GM12878 (cell line): ENCODE results near the gene MRPL28. TPM values are rescaled to one million over a fixed set of nuclear protein-coding genes. Genes with fewer than 3 reads are reported as not detected.

ENCODE experiments used
- ATAC-seq: fragments of 200-7000 bp; cut with Tn5 transposase; 3 replicates; pipeline ENCODE4 v1.9.1; 2020; ENCODE audit warnings: mild to moderate bottlenecking, moderate library complexity
- BruUV-seq: library from RNA; stranded (reverse); fragments of 400-500 nt; replicated peaks from 2 replicates; lab custom pipeline; 2021; lab: Mats Ljungman, UMichigan
- CTCF ChIA-PET: fragments of 300-600 bp; sonication (Branson Sonifier 250); formaldehyde crosslinking; extraction: SDS; loops from one replicate; lab custom pipeline; 2021; ENCODE audit warnings: inconsistent platforms; lab: Yijun Ruan, JAX
- POLR2A ChIA-PET: fragments of 350-600 bp; formaldehyde crosslinking; extraction: SDS; loops from one replicate; lab custom pipeline; 2021; ENCODE audit warnings: inconsistent platforms; lab: Charles Lee
- RAD21 ChIA-PET: fragments of 300-600 bp; sonication (Branson Sonifier 250); formaldehyde crosslinking; loops from one replicate; lab custom pipeline; 2023; ENCODE audit warnings: antibody characterized with exemption; ENCODE audit not compliant: unreplicated experiment; lab: Charles Lee
- SMC1A ChIA-PET: fragments of 300-600 bp; sonication (Branson Sonifier 250); formaldehyde crosslinking; loops from one replicate; lab custom pipeline; 2023; ENCODE audit not compliant: unreplicated experiment, uncharacterized antibody; lab: Charles Lee
- DNase-seq: peaks from one replicate; pipeline ENCODE4 v3.0.0-alpha.2; 2011; ENCODE audit warnings: low read depth, low spot score
- FAIRE-seq: peaks from 3 replicates; lab custom pipeline; 2011; peaks lifted over from hg19 to GRCh38; lab: Jason Lieb, UNC
- H2AFZ ChIP-seq: 2 replicates; pipeline ENCODE4 v1.6.0; 2011; ENCODE audit warnings: low read depth, low read length, control low read depth; ENCODE audit not compliant: control insufficient read depth
- H3K27ac ChIP-seq: 2 replicates; pipeline ENCODE4 v1.5.1; 2011; ENCODE audit warnings: control low read depth; ENCODE audit not compliant: control insufficient read depth, insufficient read depth
- H3K27me3 ChIP-seq, 2 experiments: replicated peaks in 1 of 2; 2 replicates each; pipeline versions ENCODE4 v1.6.0 to v1.6.1; 2011; ENCODE audit warnings: low read length in 1 of 2; ENCODE audit not compliant: control insufficient read depth in 2 of 2, insufficient read depth in 2 of 2
- H3K36me3 ChIP-seq, 2 experiments: 2 replicates each; pipeline ENCODE4 v1.5.1; 2011; ENCODE audit warnings: low read length in 1 of 2; ENCODE audit not compliant: control insufficient read depth in 2 of 2, insufficient read depth in 2 of 2
- H3K4me1 ChIP-seq: 2 replicates; pipeline ENCODE4 v1.6.1; 2011; ENCODE audit warnings: mild to moderate bottlenecking, low read length, moderate library complexity, mixed read lengths; ENCODE audit not compliant: control insufficient read depth, insufficient read depth
- H3K4me2 ChIP-seq: 2 replicates; pipeline ENCODE4 v1.6.0; 2011; ENCODE audit warnings: control low read depth; ENCODE audit not compliant: control insufficient read depth, insufficient read depth
- H3K4me3 ChIP-seq: fragments of 200-600 bp; sonication (generic); 2 replicates; pipeline ENCODE4 v1.5.1; 2016
- H3K79me2 ChIP-seq: 2 replicates; pipeline ENCODE4 v1.6.0; 2011; ENCODE audit warnings: low read length; ENCODE audit not compliant: control insufficient read depth, insufficient read depth
- H3K9ac ChIP-seq: 2 replicates; pipeline ENCODE4 v1.8.0; 2011; ENCODE audit warnings: low read length, control low read depth, mixed read lengths; ENCODE audit not compliant: control insufficient read depth, insufficient read depth
- H3K9me3 ChIP-seq: replicated peaks from 3 replicates; pipeline ENCODE4 v1.5.1; 2011; ENCODE audit warnings: mild to moderate bottlenecking, low read length; ENCODE audit not compliant: control insufficient read depth, insufficient read depth
- H4K20me1 ChIP-seq: 2 replicates; pipeline ENCODE4 v1.6.0; 2011; ENCODE audit not compliant: control insufficient read depth, insufficient read depth
- BCLAF1 ChIP-seq: fragments of 450-650 bp; IDR thresholded peaks from 2 replicates; pipeline ENCODE4 v1.6.1; 2017; ENCODE audit warnings: antibody characterized with exemption, mild to moderate bottlenecking, moderate library complexity
- BHLHE40 ChIP-seq, 2 experiments: fragments of 450-650 bp in 1 of 2; IDR thresholded peaks; 2 replicates each; pipeline ENCODE4 v1.6.1; 2011 to 2017; ENCODE audit warnings: low read depth in 2 of 2, borderline replicate concordance in 1 of 2, improper control_type of control experiment in 1 of 2, low read length in 1 of 2, mild to moderate bottlenecking in 1 of 2
- CBX5 ChIP-seq: sonication (generic); IDR thresholded peaks from 2 replicates; pipeline ENCODE4 v1.6.1; 2016; ENCODE audit warnings: low read depth, moderate library complexity, mild to moderate bottlenecking, inconsistent platforms
- CHD1 ChIP-seq: IDR thresholded peaks from 2 replicates; pipeline ENCODE4 v1.6.1; 2012; ENCODE audit warnings: low read depth, low read length, improper control_type of control experiment
- CTCF ChIP-seq, 3 experiments: IDR thresholded peaks in 2 of 3; conservative IDR thresholded peaks in 1 of 3; 2 replicates each; pipeline ENCODE4 v1.5.1; 2011; ENCODE audit warnings: low read depth in 3 of 3, low read length in 3 of 3, mild to moderate bottlenecking in 3 of 3, control low read depth in 2 of 3, moderate library complexity in 2 of 3, inconsistent platforms in 1 of 3, mixed read lengths in 1 of 3; ENCODE audit not compliant: control insufficient read depth in 2 of 3, insufficient read depth in 1 of 3; ENCODE audit errors: extremely low read depth in 1 of 3
- E2F4 ChIP-seq: IDR thresholded peaks from 2 replicates; pipeline ENCODE4 v1.6.1; 2012; ENCODE audit warnings: low read depth, low read length, improper control_type of control experiment
- FOXK2 ChIP-seq: fragments of 450-650 bp; IDR thresholded peaks from 2 replicates; pipeline ENCODE4 v1.6.1; 2017; ENCODE audit warnings: mild to moderate bottlenecking, moderate library complexity
- FOXM1 ChIP-seq: IDR thresholded peaks from 2 replicates; pipeline ENCODE4 v1.6.1; 2012; ENCODE audit warnings: low read depth, mild to moderate bottlenecking, inconsistent platforms, low read length, moderate library complexity
- NR2C1 ChIP-seq: fragments of 450-650 bp; IDR thresholded peaks from 2 replicates; pipeline ENCODE4 v1.6.1; 2017; ENCODE audit warnings: antibody characterized with exemption, mild to moderate bottlenecking, moderate library complexity
- NRF1 ChIP-seq: conservative IDR thresholded peaks from 2 replicates; pipeline ENCODE4 v1.6.1; 2011; ENCODE audit warnings: mild to moderate bottlenecking, low read depth, low read length, improper control_type of control experiment
- RB1 ChIP-seq: fragments of 450-650 bp; formaldehyde crosslinking; IDR thresholded peaks from 2 replicates; pipeline ENCODE4 v1.6.1; 2017; ENCODE audit warnings: mild to moderate bottlenecking, borderline replicate concordance
- ZSCAN29 ChIP-seq: fragments of 450-650 bp; IDR thresholded peaks from 2 replicates; pipeline ENCODE4 v1.6.1; 2017; ENCODE audit warnings: mild to moderate bottlenecking, moderate library complexity
- WGBS: methylation state at CpG from one replicate; pipeline ENCODE4 v1.1.6; 2016; ENCODE audit warnings: low lambda C conversion rate; ENCODE audit not compliant: insufficient replicate concordance, insufficient coverage; ENCODE audit errors: missing lambda C conversion rate; 5-methylcytosine and 5-hydroxymethylcytosine counted together
- in situ Hi-C: fragments of 300-500 bp; cut with MboI; formaldehyde crosslinking; loops from 9 replicates; pipeline ENCODE4 v1.14.3; 2018; ENCODE audit warnings: mixed read lengths
- intact Hi-C: fragments of 100-400 bp; cut with micrococcal nuclease; formaldehyde crosslinking; loops from one replicate; pipeline ENCODE4 v1.14.2; 2022; ENCODE audit not compliant: unreplicated experiment
- polyA plus RNA-seq, 11 experiments: library from polyadenylated mRNA; depleted of rRNA in 4 of 11; unstranded in 6 of 11; stranded (reverse) in 5 of 11; fragments of >200 nt; fragmentation: Nextera tagmentation in 4 of 11; fragmentation: Illumina TruSeq in 1 of 11; extraction: Ambion mirVana in 4 of 11; extraction: Trizol in 1 of 11; gene quantifications; 1 replicate in 1 of 11; 2 replicates in 10 of 11; pipeline versions ENCODE4 v1.2.1 to v1.2.3, GENCODE V29; 2011 to 2016; ENCODE audit warnings: inconsistent platforms in 2 of 11, missing spikeins in 2 of 11, low read depth in 1 of 11
- total RNA-seq, 4 experiments: library from RNA; depleted of rRNA in 3 of 4; stranded (reverse); fragments of >200 nt in 3 of 4; fragmentation: Illumina TruSeq in 1 of 4; extraction: Trizol in 1 of 4; gene quantifications; 2 replicates each; pipeline versions ENCODE4 v1.2.1 to v1.2.3, GENCODE V29; 2013 to 2021

The MRPL28 gene
- total and polyA plus RNA-seq, 10 of the 15 experiments (the other 5 are each of a cell fraction or from before 2014, with no cell fraction given), result 1.6 to 185 (median 110) TPM

- TF ChIP-seq FOXK2, result no peak
- no peak for TF ChIP-seq ZSCAN29
- TF ChIP-seq CTCF (IDR thresholded peaks at IDR 0.05 in 2 of 3, conservative IDR thresholded peaks at IDR 0.05 in 1 of 3; ENCODE audit: control insufficient read depth in 2 of 3, extremely low read depth in 1 of 3, insufficient read depth in 1 of 3, low read depth in 3 of 3, low read length in 3 of 3), result no peak
- no peak for TF ChIP-seq NRF1
- TF ChIP-seq NR2C1, result no peak
- TF ChIP-seq CBX5, result no peak
- no peak for TF ChIP-seq E2F4
These were observed 9.0 kb upstream of the MRPL28 start (continued) for GRCh38 chr16:379183-379960.

DNA sequence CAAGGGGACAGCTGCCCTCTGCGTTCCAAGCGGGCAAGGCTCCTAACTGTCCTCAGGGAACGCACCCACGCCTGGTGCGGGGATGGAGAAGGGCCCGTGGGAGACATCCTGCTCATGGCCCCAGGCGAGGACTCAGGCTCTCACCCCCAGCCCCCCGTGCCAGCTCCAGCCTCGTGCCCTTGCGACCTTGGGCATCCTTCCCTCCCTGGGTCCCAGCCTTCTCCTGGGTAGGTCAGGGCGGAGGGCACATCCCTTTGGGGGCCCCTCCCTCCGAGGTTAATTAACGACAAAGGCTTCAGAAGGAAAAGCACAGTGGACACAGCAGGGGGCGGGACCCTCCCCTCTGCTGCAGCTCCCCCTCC lies 8.5 kb upstream of the MRPL28 start:
- H3K4me1 ChIP-seq, result peaks cover 10% of the 10 kb centered on the region
- ChIA-PET POLR2A (no interaction called here), RAD21 (no interaction called here), CTCF (no interaction called here), SMC1A (interaction anchor here (1.3 kb wide), 1 partner anchor 8 kb away, joined by 6 read pairs; the partner anchor contains the start of gene MRPL28)
- H3K9ac ChIP-seq, result no peak overlapping the region
- no peak for ATAC-seq
- no peak for FAIRE-seq
- BruUV-seq, result no TSS peak
- H3K9me3 ChIP-seq, result no peaks in the 10 kb centered on the region
- no peak overlapping the region for H2AFZ ChIP-seq
- intact Hi-C loops (no loop called here), in situ Hi-C loops (no loop called here)
- peaks cover 0 to 7% of the 10 kb centered on the region in 2 experiments; a peak in 2 of 4 replicates for H3K36me3 ChIP-seq
- no peak overlapping the region for H3K4me3 ChIP-seq
- peaks cover 14% of the 10 kb centered on the region for H3K79me2 ChIP-seq
- no peaks in the 10 kb centered on the region for H3K27me3 ChIP-seq
- no peak overlapping the region for H3K4me2 ChIP-seq
- DNase-seq, result no peak
- no peaks in the 10 kb centered on the region for H4K20me1 ChIP-seq
- WGBS, result 95% methylated on average over 10 of the region's 14 CpGs
- TF ChIP-seq BHLHE40 (IDR thresholded peaks at IDR 0.05; ENCODE audit: borderline replicate concordance in 1 of 2, low read depth in 2 of 2, low read length in 1 of 2), result no peak
- no peak for TF ChIP-seq BCLAF1
- no peak for TF ChIP-seq FOXM1
- no peak for TF ChIP-seq CHD1
- TF ChIP-seq RB1, result no peak
- H3K27ac ChIP-seq, result no peak overlapping the region
